Large intestine (tissue), 3 donors: ENCODE measurements around the gene C2CD4C. TPM values are rescaled to one million over a fixed set of nuclear protein-coding genes. Genes with fewer than 3 reads are reported as not detected.
A peak's percentile ranks its signal among the peaks of the same experiment; 100 is the strongest.
"Not testable (repeated sequence)": the region's sequence is repeated elsewhere in the genome, so short reads cannot be mapped to it uniquely, and the experiment has no call there.

ENCODE experiments used
- DNase-seq, 2 donors: peaks; one replicate each; pipeline versions ENCODE4 v3.0.0 to v3.0.0-alpha.2; 2013
- H3K27ac ChIP-seq: one replicate; pipeline ENCODE4 v1.5.1; 2013; ENCODE audit warnings: low read length
- H3K27me3 ChIP-seq: 2 replicates; pipeline ENCODE4 v1.6.1; 2013; ENCODE audit warnings: low read length; ENCODE audit not compliant: control insufficient read depth, insufficient read depth
- H3K36me3 ChIP-seq: 2 replicates; pipeline ENCODE4 v1.6.1; 2013; ENCODE audit warnings: low read length; ENCODE audit not compliant: control insufficient read depth, insufficient read depth
- H3K4me1 ChIP-seq: one replicate; pipeline ENCODE4 v1.6.1; 2013; ENCODE audit warnings: low read length; ENCODE audit not compliant: control insufficient read depth, insufficient read depth
- H3K4me3 ChIP-seq: one replicate; pipeline ENCODE4 v1.5.1; 2013; ENCODE audit warnings: low read length
- H3K9me3 ChIP-seq: one replicate; pipeline ENCODE4 v1.6.1; 2013; ENCODE audit warnings: mild to moderate bottlenecking, low read depth, low read length, moderate library complexity; ENCODE audit not compliant: control insufficient read depth
- WGBS: methylation state at CpG from one replicate; pipeline ENCODE4 v1.1.5; 2013; ENCODE audit warnings: low lambda C conversion rate; ENCODE audit not compliant: insufficient coverage; 5-methylcytosine and 5-hydroxymethylcytosine counted together
- polyA plus RNA-seq: library from polyadenylated mRNA; unstranded; fragments of 120-200 nt; gene quantifications from one replicate; pipeline ENCODE4 v1.2.1, GENCODE V29; 2013

The C2CD4C gene
- polyA plus RNA-seq, 1 donor = 3.0 TPM

GRCh38 chr19:415292-415691 is 6.3 kb upstream of the C2CD4C start:
- H3K9me3 ChIP-seq = peaks cover 8% of the 10 kb centered on the region
- H3K27ac ChIP-seq = no peak overlapping the region
- H3K27me3 ChIP-seq = peaks cover 10% of the 10 kb centered on the region
- H3K4me1 ChIP-seq = no peaks in the 10 kb centered on the region
- H3K36me3 ChIP-seq = peaks cover 4% of the 10 kb centered on the region
- no peak overlapping the region for H3K4me3 ChIP-seq
- no CpG with 5 or more reads among the region's 1 CpG for WGBS
- no peak for DNase-seq

GRCh38 chr19:413756-414420 is 4.9 kb upstream of the C2CD4C start:
- Histone ChIP-seq H3K36me3 (peaks cover 4% of the 10 kb centered on the region), H3K9me3 (peaks cover 10% of the 10 kb centered on the region), H3K4me1 (no peaks in the 10 kb centered on the region), H3K27ac (no peak overlapping the region), H3K27me3 (peaks cover 23% of the 10 kb centered on the region), H3K4me3 (no peak overlapping the region)
- DNase-seq = no peak
- WGBS = 80% methylated on average over 1 of the region's 15 CpGs

GRCh38 chr19:412356-413355 is 3.7 kb upstream of the C2CD4C start:
- H3K36me3 ChIP-seq = peaks cover 4% of the 10 kb centered on the region
- DNase-seq = no peak
- no CpG with 5 or more reads among the region's 36 CpGs for WGBS
- peaks cover 10% of the 10 kb centered on the region for H3K9me3 ChIP-seq
- peaks cover 32% of the 10 kb centered on the region for H3K27me3 ChIP-seq
- no peak overlapping the region for H3K4me3 ChIP-seq
- H3K4me1 ChIP-seq = no peaks in the 10 kb centered on the region
- H3K27ac ChIP-seq = no peak overlapping the region

GRCh38 chr19:411723-412355 is 2.9 kb upstream of the C2CD4C start:
- Histone ChIP-seq H3K27me3 (peaks cover 32% of the 10 kb centered on the region), H3K9me3 (peaks cover 10% of the 10 kb centered on the region), H3K4me3 (no peak overlapping the region), H3K4me1 (no peaks in the 10 kb centered on the region), H3K36me3 (peaks cover under 1% of the 10 kb centered on the region), H3K27ac (no peak overlapping the region)
- no CpG with 5 or more reads among the region's 13 CpGs for WGBS
- no peak for DNase-seq

- not testable (repeated sequence) for H3K9me3 ChIP-seq, H3K4me3 ChIP-seq, H3K36me3 ChIP-seq, DNase-seq, H3K27ac ChIP-seq, H3K4me1 ChIP-seq
- peaks cover 32% of the 10 kb centered on the region for H3K27me3 ChIP-seq
- no CpG with 5 or more reads among the region's 22 CpGs for WGBS
Measured at GRCh38 chr19:411121-411722, 2.3 kb upstream of the C2CD4C start.

GRCh38 chr19:410243-410781 is 1.4 kb upstream of the C2CD4C start:
- Histone ChIP-seq H3K27ac (no peak overlapping the region), H3K27me3 (peaks cover 36% of the 10 kb centered on the region), H3K4me1 (no peaks in the 10 kb centered on the region), H3K36me3 (no peaks in the 10 kb centered on the region), H3K9me3 (peaks cover 10% of the 10 kb centered on the region), H3K4me3 (no peak overlapping the region)
- no CpG with 5 or more reads among the region's 21 CpGs for WGBS
- DNase-seq = no peak

- whole genome bisulfite sequencing = no CpG with 5 or more reads among the region's 23 CpGs
- H3K4me1 ChIP-seq = no peaks in the 10 kb centered on the region
- H3K36me3 ChIP-seq = no peaks in the 10 kb centered on the region
- peaks cover 10% of the 10 kb centered on the region for H3K9me3 ChIP-seq
- no peak overlapping the region for H3K27ac ChIP-seq
- peaks cover 36% of the 10 kb centered on the region for H3K27me3 ChIP-seq
- peak overlapping the region; percentile 21 for H3K4me3 ChIP-seq
- no peak for DNase-seq
Measured at GRCh38 chr19:409516-410242, 732 bp upstream of the C2CD4C start.

- Histone ChIP-seq H3K9me3 (peaks cover 10% of the 10 kb centered on the region), H3K27ac (no peak overlapping the region), H3K4me3 (peak overlapping the region; percentile 26), H3K36me3 (no peaks in the 10 kb centered on the region), H3K27me3 (peaks cover 36% of the 10 kb centered on the region), H3K4me1 (no peaks in the 10 kb centered on the region)
- DNase-seq = no peak
- WGBS = no CpG with 5 or more reads among the region's 30 CpGs
Measured at GRCh38 chr19:408441-408901, 476 bp downstream of the C2CD4C start.

- Histone ChIP-seq H3K36me3 (no peaks in the 10 kb centered on the region), H3K4me3 (no peak overlapping the region), H3K27ac (no peak overlapping the region), H3K27me3 (peaks cover 36% of the 10 kb centered on the region), H3K4me1 (no peaks in the 10 kb centered on the region), H3K9me3 (peaks cover 10% of the 10 kb centered on the region)
- no peak for DNase-seq
- no CpG with 5 or more reads among the region's 70 CpGs for WGBS
Measured at GRCh38 chr19:407511-408440, 1.2 kb downstream of the C2CD4C start.
